NCI-H2107 (cell line): ENCODE data around the gene RNFT1.
"Not testable (repeated sequence)": the region's sequence is repeated elsewhere in the genome, so short reads cannot be mapped to it uniquely, and the experiment has no call there.

Source experiments
- DNase-seq: peaks from one replicate; lab custom pipeline; 2025; lab: John Stamatoyannopoulos, UW

Gene RNFT1

DNA sequence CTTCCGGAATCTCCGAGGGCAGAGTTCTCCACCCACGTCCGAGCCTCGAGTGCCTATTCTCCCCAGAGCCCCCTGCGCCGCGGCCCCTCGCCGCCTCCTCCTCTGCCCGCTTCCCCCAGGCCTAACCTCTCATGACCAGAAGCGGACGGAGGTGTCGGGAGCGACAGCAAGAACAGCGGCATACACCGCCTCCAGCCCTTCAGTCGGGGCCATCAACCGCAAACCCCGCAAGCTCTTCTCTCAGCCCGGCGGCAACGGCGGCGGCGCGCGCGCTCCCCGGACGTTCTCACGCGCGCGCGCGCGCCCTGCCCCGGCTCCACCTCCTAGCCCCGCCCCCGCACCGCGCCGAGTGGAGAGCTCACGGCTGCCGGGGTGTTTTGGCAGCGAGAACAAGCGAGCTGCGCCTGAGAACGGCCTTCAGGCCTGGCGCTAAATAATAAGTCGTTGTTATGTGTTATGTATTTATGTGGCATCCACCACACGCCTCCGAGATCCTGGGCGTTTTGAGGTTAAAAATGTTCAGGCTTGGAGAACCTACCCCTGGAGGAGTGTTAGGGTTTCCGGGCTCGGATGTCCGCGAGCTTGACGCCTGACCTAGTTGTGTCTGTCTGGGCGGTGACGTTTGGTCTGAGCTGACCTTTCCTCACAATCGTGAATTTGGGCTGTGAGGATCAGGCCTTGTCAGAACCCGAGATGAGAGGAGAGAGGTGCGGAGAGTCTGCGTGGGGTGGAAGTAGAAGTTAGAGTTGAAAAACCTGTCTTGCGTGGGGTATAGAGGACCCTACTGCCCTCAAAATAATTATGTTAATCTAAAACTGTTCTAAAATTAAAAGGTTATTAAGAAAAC, at the start of gene RNFT1:
RNFT1 (minus strand) TSS at position 259 of the 847 bp plus-strand sequence; CDS start at position 182, 77 bp downstream.
- peak; percentile 73 for DNase-seq

DNA sequence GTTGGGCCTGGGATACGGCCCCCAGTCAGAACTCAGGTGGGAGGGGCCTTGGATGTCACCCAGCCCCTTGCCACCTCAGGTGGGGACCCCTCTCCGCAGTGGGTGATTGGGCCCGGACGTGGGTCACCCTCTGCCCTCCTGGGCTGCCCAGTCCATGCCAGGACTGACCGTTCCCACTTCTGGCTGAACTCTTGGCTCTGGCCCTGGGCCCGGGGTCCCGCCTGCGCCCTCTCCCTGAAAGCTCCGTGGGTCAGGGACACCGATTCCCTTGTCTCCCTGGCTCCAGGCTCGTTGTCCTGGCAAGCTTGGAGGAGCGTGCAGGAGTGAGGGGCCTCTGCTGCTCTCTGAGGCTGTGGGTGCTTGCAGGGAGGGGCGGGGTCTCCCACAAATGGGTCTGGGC, 44.8 kb upstream of the RNFT1 start:
- not testable (repeated sequence) for DNase-seq

DNA sequence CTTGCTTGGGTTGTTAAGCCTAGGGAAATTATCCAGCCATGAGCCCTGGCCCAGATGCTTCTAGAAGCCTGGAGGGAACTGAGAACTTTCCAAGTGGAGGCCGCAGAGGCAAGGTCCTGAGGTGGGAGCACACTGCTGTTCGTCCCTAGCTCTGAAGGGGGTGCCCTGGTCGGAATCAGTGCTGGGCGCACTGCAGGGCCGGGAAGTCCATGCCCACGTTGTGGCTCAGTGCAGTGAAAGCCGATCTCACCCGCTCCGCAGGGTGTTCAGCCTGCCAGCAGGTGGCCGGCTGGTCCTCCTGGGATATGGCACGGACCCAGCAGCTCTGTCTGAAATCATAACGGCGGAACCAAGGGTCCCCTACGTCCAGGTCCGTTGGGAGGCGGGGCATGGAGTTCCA, 43.8 kb upstream of the RNFT1 start:
- not testable (repeated sequence) for DNase-seq

GRCh38 chr17:60006160-60006559, 41.6 kb upstream of the RNFT1 start:
- no peak for DNase-seq

DNA sequence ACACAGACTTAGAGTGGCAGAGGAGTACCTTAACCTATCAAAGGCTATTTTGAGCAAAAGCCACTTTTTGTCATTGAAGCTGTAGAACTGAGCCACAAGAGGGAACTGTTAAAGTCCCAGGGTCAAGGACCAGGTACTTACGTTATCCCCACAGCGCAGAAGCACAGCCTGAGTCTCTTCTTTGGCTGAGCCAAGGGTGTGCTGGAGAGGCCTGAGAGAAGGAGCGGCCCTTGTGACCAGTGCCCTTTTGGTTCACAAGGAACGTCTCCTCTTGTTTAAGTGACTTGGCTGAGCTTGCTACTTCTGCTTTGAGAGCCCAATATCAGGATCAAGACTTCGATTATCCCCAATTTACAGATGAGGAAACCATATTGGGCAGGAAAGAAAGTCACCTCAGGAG, 40.0 kb upstream of the RNFT1 start:
- not testable (repeated sequence) for DNase-seq

GRCh38 chr17:60002405-60002804, 37.9 kb upstream of the RNFT1 start:
- DNase-seq: not testable (repeated sequence)

GRCh38 chr17:59996608-59997007, 32.1 kb upstream of the RNFT1 start:
- DNase-seq: not testable (repeated sequence)

DNA sequence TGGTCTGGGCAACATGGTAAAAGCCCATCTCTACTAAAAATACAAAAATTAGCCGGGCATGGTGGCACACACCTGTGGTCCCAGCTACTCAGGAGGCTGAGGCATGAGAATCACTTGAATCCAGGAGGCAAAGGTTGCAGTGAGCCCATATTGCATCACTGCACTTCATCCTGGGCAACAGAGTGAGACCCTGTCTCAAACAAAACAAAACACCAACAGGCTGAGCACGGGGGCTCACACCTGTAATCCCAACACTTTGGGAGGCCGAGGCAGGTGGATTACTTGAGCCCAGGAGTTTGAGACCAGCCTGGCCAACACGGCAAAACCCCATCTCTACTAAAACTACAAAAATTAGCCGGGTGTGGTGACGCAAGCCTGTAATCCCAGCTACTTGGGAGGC, 10.6 kb upstream of the RNFT1 start:
- not testable (repeated sequence) for DNase-seq

GRCh38 chr17:59973483-59973882, 8.9 kb upstream of the RNFT1 start:
- not testable (repeated sequence) for DNase-seq

DNA sequence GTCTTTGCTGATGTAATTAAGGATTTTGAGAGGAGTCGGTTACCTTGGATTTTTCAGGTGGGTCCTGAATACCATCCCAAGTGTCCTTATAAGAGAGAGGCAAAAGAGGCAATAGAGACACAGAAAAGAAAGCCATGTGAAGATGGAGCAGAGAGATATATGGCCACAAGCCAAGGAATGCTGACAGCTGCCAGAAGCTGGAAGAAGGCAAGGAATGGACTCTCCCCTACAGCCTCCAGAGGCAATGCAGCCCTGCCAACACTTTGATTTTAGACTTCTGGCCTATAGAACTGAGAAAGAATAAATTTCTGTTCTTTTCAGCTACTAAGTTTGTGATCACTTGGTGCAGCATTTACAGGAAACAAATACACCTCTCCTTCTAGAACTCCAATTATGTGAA, 8.2 kb upstream of the RNFT1 start:
- DNase-seq: no peak

DNA sequence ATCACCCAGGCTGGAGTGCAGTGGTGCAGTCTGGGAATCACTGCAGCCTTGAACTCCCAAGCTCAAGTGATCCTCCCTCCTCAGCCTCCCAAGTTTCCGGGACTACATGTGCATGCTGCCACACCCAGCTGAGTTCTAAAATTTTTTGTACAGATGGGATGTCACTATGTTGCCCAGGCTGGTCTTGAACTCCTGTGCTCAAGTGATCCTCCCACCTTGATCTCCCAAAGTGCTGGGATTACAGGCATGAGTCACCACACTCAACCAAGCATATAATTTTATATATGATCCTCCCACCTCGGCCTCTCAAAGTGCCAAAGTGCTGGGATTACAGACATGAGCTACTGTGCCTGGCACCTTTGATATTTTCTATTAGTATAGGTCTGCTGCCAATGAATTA, 7.2 kb upstream of the RNFT1 start:
- not testable (repeated sequence) for DNase-seq

DNA sequence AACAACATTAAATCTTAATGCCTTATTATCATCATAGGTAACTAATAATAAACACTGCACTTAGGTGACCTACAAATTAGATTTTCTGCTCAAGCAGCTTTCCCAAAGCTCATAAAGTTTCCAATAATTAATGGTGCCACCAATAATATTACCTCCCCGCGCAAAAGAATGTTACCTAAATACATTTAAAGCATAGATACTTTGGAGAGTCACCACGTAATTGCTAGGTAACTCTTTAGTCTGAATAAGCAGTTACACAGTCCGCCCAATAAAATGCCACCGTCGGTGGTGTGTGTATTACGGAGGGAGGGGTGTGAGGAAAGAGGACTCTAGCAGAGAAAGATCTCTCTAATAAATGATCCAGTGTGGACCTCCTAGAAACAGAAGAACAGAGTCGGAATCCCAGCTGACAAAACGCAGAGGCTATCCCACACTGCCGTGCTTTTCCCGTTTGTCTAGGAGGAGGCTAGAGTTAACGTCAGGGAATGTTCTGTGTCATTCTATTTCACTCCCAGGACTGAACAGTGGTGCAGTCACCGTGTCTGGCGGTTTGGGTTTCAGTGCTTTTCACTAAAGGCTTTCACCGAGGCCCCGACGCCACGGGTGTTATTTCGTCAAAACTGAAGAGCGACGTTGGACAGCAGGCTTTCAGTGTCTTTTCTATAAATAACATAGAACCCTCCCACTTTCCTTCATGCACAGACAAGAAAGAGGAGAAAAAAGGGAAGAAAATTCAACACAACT, 630 bp downstream of the RNFT1 start:
- peak; percentile 36 for DNase-seq

- no peak for DNase-seq
Observed at GRCh38 chr17:59962739-59963318, 1.7 kb downstream of the RNFT1 start.

DNA sequence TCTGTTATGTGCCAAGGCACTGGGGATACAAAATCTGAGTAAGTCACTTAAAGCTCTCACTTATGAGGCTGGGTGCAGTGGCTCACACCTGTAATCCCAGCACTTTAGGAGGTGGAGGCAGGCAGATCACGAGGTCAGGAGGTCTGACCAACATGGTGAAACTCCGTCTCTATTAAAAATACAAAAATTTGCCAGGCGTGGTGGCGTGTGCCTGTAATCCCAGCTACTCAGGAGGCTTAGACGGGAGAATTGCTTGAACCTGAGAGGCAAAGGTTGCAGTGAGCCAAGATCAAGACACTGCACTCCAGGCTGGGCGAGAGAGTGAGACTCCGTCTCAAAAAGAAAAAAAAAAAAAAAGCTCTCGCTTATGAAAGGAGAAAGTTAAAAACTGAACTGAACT, 5.0 kb downstream of the RNFT1 start:
- DNase-seq: not testable (repeated sequence)

GRCh38 chr17:59954856-59955255, 9.7 kb downstream of the RNFT1 start:
- no peak for DNase-seq

- DNase-seq: no peak
Observed at GRCh38 chr17:59950049-59950448, 14.5 kb downstream of the RNFT1 start.

DNA sequence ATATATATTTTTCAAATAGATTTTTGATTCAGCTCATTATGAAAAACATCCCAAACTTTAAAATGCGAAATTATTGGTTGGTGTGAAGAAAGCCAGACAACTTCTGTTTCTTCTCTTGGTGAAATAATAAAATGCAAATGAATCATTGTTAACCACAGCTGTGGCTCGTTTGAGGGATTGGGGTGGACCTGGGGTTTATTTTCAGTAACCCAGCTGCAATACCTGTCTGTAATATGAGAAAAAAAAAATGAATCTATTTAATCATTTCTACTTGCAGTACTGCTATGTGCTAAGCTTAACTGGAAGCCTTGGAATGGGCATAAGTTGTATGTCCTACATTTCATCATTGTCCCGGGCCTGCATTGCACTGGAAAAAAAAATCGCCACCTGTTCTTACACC, 17.2 kb downstream of the RNFT1 start:
- DNase-seq: not testable (repeated sequence)

DNA sequence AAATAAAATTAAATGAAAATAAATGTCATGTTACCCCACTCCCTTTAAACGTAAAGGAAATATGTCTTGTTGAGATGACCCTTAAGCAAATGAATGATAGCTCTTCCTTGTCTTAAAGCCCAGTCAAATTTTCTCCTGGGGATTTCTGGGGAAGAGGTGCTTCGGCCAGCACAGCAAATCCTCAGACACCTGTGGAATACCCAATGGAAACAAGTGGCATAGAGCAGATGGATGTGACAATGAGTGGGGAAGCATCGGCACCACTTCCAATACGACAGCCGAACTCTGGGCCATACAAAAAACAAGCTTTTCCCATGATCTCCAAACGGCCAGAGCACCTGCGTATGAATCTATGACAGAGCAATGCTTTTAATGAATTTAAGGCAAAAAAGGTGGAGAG, 18.1 kb downstream of the RNFT1 start:
- DNase-seq: not testable (repeated sequence)

DNA sequence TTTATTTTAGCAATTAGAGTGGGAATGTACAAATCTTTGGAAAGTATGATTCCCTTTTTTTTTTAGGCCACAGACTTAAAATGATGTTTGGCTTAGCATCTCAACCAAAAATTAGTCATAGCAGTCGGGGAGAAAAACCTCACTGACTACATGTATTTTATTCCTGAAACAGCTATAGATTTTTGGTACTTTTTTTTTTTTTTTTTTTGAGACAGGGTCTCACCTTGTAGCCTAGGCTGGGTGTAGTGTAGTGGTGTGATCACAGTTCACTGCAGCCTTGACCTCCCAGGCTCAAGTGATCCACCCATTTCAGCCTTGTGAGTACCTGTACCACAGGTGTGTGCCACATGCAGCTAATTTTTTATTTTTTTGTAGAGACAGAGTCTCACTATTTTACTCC, 23.4 kb downstream of the RNFT1 start:
- no peak for DNase-seq

DNA sequence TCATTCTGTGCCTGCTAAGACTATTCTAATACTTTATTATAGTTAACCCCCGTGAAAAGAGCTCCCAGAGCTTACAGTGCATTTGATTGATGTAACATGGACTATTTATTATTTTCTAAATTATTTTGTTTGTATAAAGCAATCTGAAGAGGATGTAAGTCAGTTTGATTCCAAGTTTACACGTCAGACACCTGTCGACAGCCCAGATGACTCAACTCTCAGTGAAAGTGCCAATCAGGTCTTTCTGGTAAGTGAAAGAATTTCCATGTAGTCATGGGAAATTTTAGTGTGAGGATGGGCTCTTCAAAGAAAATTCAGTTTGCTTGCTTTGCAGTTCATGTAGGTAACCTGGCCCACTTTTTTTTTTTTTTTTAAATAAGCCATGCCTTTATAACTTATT, 23.8 kb downstream of the RNFT1 start:
- not testable (repeated sequence) for DNase-seq

DNA sequence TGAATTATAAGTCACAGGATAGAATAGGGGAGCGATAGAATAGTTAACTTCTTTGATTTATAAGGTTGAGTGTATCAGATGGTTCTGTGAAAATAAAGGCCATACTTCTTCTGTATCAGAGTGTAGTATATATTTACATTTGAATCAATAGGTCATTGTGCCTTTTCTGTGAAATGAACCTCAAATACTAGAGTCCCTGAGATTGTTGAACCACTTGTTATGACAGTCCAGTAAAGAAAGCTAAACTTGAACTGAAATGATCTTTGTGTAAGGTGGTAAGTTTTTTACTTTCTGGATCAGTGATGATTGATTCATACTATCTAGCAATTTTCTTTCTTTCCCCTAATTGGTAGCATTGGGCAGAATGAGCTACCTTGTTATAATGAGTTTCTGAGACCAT, 31.2 kb downstream of the RNFT1 start:
- not testable (repeated sequence) for DNase-seq

GRCh38 chr17:59930768-59931167, 33.8 kb downstream of the RNFT1 start:
- DNase-seq: not testable (repeated sequence)

DNA sequence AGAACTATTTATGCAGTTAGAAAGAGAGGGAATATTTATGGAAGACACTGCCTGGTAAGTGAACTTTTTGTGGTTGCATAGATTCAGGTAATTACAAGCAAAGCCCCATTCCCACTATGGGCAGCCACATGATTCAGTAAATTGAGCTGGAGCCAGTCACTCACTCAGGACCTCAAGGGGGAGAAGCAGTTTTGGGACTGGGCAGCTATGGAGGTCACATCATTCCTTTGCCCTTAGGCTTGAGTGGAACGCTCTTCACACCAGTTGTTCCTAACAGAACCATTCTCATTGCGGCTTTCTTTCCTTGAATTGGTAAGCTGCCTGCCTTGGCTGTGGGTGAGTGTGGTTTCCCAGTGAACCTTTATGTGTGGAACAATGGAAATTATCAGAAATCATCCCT, 34.4 kb downstream of the RNFT1 start:
- DNase-seq: not testable (repeated sequence)
